A549 treated with ZK216348 at 1 μM for 4 hours (cell line): Measurements from ENCODE around the gene IFNGR1. TPM values are rescaled to one million over a fixed set of nuclear protein-coding genes. Genes with fewer than 3 reads are reported as not detected.

Experiments used
- total RNA-seq: library from RNA; stranded (reverse); fragments of 200-300 nt; extraction: Qiagen RNA extraction; gene quantifications from 5 replicates; pipeline ENCODE4 v1.2.3, GENCODE V29; 2022; ENCODE audit warnings: low read depth

IFNGR1 gene
- total RNA-seq, result 26.6 to 37.8 TPM (median 30.8 TPM) in 5 replicates

DNA sequence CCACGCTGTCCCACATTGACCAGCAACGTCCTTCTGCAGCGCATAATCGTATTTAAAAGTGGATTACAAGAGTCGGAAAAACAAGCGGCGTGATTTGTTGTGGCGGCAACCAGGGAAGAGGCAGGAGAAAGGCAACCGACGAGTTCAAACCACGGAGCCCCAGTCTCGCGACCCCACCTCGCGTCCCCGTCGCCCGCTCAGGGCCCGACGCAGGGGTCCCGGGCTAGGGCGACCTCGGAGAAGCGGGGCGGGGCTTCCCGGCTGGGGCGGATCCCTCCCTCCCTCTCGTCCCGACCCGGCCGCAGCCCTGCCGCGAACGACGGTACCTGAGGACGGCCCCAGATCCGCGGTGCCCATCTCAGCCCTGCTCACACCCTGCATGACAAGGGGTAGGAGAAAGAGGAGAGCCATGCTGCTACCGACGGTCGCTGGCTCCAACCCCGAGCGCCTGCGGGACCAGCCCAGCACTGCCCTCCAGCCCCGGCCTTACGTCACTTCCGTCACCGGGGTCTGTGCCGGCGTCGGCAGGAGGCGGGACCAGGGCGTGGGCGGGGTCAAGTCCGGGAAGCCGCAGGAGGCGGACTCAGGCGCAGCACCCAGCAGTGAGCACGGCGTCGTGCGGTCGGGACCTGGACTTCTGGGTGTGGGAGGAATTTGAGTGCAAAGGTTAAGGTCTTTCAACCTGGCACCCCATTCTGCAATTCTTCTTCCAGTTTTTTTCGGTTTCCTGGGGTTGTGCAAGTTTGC is at the start of gene IFNGR1:
IFNGR1 (minus strand) TSS at position 469 of the 747 bp plus-strand sequence; CDS start at position 411, 58 bp downstream.

DNA sequence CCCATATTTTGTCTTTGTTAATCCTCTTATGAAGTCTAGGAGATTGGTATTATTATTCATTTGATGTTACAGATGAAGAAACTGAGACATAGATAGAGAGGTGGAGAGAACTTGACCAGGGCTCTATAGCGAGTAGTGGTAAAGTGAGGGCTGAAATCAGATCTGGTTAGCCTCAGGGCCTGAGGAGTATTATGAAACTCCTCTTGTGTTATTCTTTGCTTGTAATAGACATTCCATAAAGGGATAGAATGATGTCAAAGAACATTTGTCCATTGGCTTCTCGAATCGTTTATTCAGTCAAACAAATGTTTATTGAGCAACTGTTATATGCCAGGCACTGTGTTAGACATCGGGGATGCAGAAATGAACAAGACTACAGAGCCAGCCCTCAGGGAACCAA is 45.7 kb downstream of the IFNGR1 start, which contains the start of gene IL22RA2:
IL22RA2 (minus strand) TSS at position 144 of the 400 bp plus-strand sequence. CDS start 11,895 bp downstream, outside the sequence.

Other genes starting within 250 kb of the IFNGR1 start
- not detected in 5 replicates for gene IL20RA, start 174.4 kb downstream of the IFNGR1 start, total RNA-seq
- not detected in 5 replicates for gene IL22RA2, start 45.7 kb downstream of the IFNGR1 start, total RNA-seq